ENCODE results near the gene SLC45A3.

DNA sequence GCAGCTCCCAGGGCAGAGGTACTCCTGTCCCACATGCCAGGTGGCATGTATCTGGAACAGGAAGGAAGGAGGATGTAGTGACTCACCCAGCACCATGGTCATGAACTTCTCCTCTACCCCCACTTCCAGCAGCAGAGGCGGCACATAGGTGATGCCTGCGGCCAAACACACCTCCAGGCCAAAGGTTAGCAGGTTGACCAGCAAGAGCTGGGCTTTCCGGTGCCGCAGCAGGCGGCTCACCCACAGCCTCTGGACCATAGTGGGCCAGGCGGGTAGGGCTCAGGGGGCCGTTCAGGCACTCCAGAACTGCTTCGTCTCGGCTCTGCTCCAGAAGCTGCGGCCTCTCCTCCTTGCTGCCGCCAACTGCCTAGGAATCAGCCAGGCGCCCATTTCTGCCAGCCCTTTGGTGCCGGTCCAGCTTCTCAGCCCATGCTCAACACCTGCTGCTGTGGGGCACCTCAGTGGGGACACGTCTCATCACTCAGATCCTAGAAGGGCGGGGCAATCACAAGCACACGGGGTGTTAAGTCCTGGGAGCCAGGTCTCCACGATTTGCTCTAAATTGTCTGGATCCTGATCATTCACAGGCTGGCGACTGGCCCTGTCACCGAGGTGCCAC lies 15.8 kb downstream of the SLC45A3 start:
- TF ChIP-seq POLR2AphosphoS5 (IDR thresholded peaks at IDR 0.05; ENCODE audit: insufficient read depth in 1 of 2, low read depth in 1 of 2) (no peak), POLR2A (IDR thresholded peaks at IDR 0.05) (no peak)
- TF ChIP-seq, protein P1, sequence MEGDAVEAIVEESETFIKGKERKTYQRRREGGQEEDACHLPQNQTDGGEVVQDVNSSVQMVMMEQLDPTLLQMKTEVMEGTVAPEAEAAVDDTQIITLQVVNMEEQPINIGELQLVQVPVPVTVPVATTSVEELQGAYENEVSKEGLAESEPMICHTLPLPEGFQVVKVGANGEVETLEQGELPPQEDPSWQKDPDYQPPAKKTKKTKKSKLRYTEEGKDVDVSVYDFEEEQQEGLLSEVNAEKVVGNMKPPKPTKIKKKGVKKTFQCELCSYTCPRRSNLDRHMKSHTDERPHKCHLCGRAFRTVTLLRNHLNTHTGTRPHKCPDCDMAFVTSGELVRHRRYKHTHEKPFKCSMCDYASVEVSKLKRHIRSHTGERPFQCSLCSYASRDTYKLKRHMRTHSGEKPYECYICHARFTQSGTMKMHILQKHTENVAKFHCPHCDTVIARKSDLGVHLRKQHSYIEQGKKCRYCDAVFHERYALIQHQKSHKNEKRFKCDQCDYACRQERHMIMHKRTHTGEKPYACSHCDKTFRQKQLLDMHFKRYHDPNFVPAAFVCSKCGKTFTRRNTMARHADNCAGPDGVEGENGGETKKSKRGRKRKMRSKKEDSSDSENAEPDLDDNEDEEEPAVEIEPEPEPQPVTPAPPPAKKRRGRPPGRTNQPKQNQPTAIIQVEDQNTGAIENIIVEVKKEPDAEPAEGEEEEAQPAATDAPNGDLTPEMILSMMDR (IDR thresholded peaks at IDR 0.05), result no peak
